WTC11 (cell line): ENCODE data around the gene ST6GALNAC3.

Experiments used
- CREM ChIP-seq: sonication (generic); formaldehyde crosslinking; IDR thresholded peaks from 2 replicates; pipeline ENCODE4 v1.8.1; 2022; ENCODE audit warnings: mild to moderate bottlenecking, missing genetic modification reagents, moderate library complexity
- CTCF ChIP-seq: fragments of 200-600 bp; IDR thresholded peaks from 2 replicates; pipeline ENCODE4 v1.8.0; 2022; ENCODE audit warnings: antibody characterized with exemption
- IRF2 ChIP-seq: sonication (generic); formaldehyde crosslinking; IDR thresholded peaks from 2 replicates; pipeline ENCODE4 v1.8.0; 2022; ENCODE audit warnings: low read depth, missing genetic modification reagents, borderline replicate concordance
- TF ChIP-seq, protein P1 (sequence below): sonication (generic); formaldehyde crosslinking; conservative IDR thresholded peaks from 2 replicates; pipeline ENCODE4 v1.8.1; 2023; ENCODE audit warnings: mild to moderate bottlenecking, low read depth, missing genetic modification reagents, moderate library complexity
- TF ChIP-seq, protein P2 (sequence below): fragments of 250-450 bp; sonication (Bioruptor Pico); IDR thresholded peaks from 2 replicates; pipeline ENCODE4 v2.1.2; 2022; ENCODE audit warnings: mild to moderate bottlenecking, moderate library complexity
- TF ChIP-seq, protein P3 (sequence below): fragments of 250-450 bp; sonication (Bioruptor Pico); IDR thresholded peaks from 2 replicates; pipeline ENCODE4 v1.9.0; 2021; ENCODE audit warnings: mild to moderate bottlenecking

GRCh38 chr1:76046149-76046548 lies 28.4 kb upstream of the ST6GALNAC3 start:
- TF ChIP-seq, protein P1, sequence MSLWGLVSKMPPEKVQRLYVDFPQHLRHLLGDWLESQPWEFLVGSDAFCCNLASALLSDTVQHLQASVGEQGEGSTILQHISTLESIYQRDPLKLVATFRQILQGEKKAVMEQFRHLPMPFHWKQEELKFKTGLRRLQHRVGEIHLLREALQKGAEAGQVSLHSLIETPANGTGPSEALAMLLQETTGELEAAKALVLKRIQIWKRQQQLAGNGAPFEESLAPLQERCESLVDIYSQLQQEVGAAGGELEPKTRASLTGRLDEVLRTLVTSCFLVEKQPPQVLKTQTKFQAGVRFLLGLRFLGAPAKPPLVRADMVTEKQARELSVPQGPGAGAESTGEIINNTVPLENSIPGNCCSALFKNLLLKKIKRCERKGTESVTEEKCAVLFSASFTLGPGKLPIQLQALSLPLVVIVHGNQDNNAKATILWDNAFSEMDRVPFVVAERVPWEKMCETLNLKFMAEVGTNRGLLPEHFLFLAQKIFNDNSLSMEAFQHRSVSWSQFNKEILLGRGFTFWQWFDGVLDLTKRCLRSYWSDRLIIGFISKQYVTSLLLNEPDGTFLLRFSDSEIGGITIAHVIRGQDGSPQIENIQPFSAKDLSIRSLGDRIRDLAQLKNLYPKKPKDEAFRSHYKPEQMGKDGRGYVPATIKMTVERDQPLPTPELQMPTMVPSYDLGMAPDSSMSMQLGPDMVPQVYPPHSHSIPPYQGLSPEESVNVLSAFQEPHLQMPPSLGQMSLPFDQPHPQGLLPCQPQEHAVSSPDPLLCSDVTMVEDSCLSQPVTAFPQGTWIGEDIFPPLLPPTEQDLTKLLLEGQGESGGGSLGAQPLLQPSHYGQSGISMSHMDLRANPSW (CRISPR knock-in tag): no peak
- TF ChIP-seq, protein P2, sequence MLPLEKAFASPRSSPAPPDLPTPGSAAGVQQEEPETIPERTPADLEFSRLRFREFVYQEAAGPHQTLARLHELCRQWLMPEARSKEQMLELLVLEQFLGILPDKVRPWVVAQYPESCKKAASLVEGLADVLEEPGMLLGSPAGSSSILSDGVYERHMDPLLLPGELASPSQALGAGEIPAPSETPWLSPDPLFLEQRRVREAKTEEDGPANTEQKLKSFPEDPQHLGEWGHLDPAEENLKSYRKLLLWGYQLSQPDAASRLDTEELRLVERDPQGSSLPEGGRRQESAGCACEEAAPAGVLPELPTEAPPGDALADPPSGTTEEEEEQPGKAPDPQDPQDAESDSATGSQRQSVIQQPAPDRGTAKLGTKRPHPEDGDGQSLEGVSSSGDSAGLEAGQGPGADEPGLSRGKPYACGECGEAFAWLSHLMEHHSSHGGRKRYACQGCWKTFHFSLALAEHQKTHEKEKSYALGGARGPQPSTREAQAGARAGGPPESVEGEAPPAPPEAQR: no peak
- no peak for TF ChIP-seq IRF2
- TF ChIP-seq CTCF: no peak
- no peak for TF ChIP-seq CREM (CRISPR knock-in tag)
- TF ChIP-seq, protein P3, sequence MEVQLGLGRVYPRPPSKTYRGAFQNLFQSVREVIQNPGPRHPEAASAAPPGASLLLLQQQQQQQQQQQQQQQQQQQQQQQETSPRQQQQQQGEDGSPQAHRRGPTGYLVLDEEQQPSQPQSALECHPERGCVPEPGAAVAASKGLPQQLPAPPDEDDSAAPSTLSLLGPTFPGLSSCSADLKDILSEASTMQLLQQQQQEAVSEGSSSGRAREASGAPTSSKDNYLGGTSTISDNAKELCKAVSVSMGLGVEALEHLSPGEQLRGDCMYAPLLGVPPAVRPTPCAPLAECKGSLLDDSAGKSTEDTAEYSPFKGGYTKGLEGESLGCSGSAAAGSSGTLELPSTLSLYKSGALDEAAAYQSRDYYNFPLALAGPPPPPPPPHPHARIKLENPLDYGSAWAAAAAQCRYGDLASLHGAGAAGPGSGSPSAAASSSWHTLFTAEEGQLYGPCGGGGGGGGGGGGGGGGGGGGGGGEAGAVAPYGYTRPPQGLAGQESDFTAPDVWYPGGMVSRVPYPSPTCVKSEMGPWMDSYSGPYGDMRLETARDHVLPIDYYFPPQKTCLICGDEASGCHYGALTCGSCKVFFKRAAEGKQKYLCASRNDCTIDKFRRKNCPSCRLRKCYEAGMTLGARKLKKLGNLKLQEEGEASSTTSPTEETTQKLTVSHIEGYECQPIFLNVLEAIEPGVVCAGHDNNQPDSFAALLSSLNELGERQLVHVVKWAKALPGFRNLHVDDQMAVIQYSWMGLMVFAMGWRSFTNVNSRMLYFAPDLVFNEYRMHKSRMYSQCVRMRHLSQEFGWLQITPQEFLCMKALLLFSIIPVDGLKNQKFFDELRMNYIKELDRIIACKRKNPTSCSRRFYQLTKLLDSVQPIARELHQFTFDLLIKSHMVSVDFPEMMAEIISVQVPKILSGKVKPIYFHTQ (CRISPR knock-in tag): no peak
